Measurements from ENCODE around the gene LRRC17. TPM values are rescaled to one million over a fixed set of nuclear protein-coding genes. Genes with fewer than 3 reads are reported as not detected.

LRRC17 gene
- total and polyA plus RNA-seq, 9 of the 15 experiments (the other 6 are each of a cell fraction or from before 2014, with no cell fraction given) = 0.03 to 0.18 (median 0.12) TPM; not detected in 5

- TF ChIP-seq NR4A1 (CRISPR knock-in tag; IDR thresholded peaks at IDR 0.05) (no peak), NR4A1 (tag; IDR thresholded peaks at IDR 0.05) (no peak), ARID1B (IDR thresholded peaks at IDR 0.05) (0 out of 2 replicates have a peak, but pooled peaks have one; percentile 17), HMBOX1 (IDR thresholded peaks at IDR 0.05) (peak; percentile 20; the same call in 1 of the 2 replicates), SMARCE1 (IDR thresholded peaks at IDR 0.05) (0 out of 2 replicates have a peak, but pooled peaks have one; percentile 10), MGA (IDR thresholded peaks at IDR 0.05) (0 out of 2 replicates have a peak, but pooled peaks have one; percentile 10), MCM7 (IDR thresholded peaks at IDR 0.05) (peak in 1 of 2 experiments; percentile 69; a peak in 1 of 4 replicates), CC2D1A (IDR thresholded peaks at IDR 0.05) (0 out of 2 replicates have a peak, but pooled peaks have one; percentile 32), HDAC6 (IDR thresholded peaks at IDR 0.05; ENCODE audit: low read depth, low read length) (no peak), NFE2L1 (tag; IDR thresholded peaks at IDR 0.05; ENCODE audit: borderline replicate concordance, low read depth) (no peak), TBL1XR1 (IDR thresholded peaks at IDR 0.05; ENCODE audit: low read length in 2 of 2) (0 out of 4 replicates have a peak, but pooled peaks of 1 of the 2 experiments have one; percentile 10), TAF1 (IDR thresholded peaks at IDR 0.05; ENCODE audit: control insufficient read depth, extremely low read depth, insufficient read depth, low read length, severe bottlenecking) (no peak), HDAC1 (IDR thresholded peaks at IDR 0.05) (0 out of 4 replicates have a peak, but pooled peaks of 1 of the 2 experiments have one; percentile 27), LCOR (CRISPR knock-in tag; IDR thresholded peaks at IDR 0.05) (no peak), LARP7 (IDR thresholded peaks at IDR 0.05) (0 out of 2 replicates have a peak, but pooled peaks have one; percentile 22)
Measured at GRCh38 chr7:102976493-102976892, 63.7 kb downstream of the LRRC17 start (continued).
